SHP77 treated with DMSO at 0.1 percent for 48 hours (cell line): ENCODE measurements around the gene HERC5.
"Not testable (repeated sequence)": the region's sequence is repeated elsewhere in the genome, so short reads cannot be mapped to it uniquely, and the experiment has no call there.

Source experiments
- DNase-seq: peaks from one replicate; lab custom pipeline; 2025; lab: John Stamatoyannopoulos, UW

Gene HERC5

DNA sequence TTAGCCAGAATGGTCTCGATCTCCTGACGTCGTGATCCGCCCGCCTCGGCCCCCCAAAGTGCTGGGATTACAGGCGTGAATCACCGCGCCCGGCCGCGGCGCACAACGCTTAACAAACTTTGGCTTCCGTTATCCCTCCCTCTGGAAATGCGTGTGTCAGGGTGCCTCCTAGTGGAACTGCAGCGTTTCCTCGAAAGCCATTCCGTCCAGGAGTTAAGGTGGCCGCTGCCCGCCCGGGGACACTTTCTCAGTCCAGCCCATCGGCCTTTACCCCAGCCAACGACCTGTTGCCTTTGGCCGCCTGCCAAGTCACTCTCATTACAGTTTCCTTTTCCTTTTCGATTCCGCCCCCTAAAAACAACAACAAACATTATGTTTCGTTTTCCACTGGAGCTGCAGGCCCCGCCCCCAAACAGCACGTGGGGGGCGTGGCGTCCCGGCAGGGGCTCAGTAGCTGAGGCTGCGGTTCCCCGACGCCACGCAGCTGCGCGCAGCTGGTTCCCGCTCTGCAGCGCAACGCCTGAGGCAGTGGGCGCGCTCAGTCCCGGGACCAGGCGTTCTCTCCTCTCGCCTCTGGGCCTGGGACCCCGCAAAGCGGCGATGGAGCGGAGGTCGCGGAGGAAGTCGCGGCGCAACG, at the start of gene HERC5:
Gene HERC5 (plus strand): TSS at position 450 of the 637 bp plus-strand sequence. CDS start 151 bp downstream, at position 601.
- DNase-seq = peak; percentile 25

- no peak for DNase-seq
Observed at GRCh38 chr4:88409206-88409605, 47.7 kb upstream of the HERC5 start.

GRCh38 chr4:88409789-88410188, 47.1 kb upstream of the HERC5 start:
- no peak for DNase-seq

DNA sequence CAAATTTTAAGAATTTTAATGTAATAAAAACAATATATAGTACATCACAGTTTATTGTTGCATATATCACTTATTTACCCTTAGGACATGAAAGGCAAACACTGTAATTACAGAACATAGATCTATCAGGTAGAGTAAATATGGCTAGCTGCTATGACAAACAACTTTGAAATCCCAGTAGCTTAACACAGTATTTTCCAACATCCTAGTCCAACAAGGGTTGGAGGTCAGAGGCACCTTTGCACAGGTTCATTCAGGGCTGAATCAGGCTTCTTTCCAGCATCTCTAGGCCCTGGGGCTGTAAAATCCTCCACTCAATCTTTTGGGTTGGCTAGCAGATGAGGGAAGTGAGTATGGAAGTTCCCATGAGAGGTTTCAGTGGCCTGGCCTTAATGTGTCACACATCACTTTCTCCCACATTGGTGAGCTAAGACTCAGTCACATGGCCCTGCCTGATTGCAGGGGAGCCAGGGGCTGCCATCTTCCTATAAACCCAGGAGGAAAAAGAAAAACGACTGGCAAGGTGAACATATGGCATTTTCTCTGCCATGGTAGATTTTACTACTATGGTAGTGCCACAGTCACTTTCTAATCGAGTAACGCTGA, 45.3 kb upstream of the HERC5 start:
- DNase-seq = no peak

- DNase-seq = no peak
Observed at GRCh38 chr4:88413801-88414200, 43.1 kb upstream of the HERC5 start.

DNA sequence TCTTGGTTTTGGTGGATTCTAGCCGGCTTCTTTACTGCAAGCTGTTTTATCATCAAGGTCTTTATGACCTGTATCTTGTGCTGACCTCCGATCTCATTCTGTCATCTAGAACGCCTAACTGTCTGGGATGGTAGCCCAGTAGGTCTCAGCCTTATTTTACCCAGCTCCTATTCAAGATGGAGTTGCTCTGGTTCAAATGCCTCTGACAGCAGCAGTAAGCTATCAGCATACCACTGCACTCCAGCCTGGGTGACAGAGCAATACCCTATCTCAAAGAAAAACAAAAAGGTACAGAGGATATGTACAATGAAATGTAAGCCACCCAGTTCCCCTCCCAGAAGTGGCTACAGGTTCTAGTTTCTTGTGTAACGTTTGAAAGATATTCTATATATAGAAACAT, 42.2 kb upstream of the HERC5 start:
- no peak for DNase-seq

DNA sequence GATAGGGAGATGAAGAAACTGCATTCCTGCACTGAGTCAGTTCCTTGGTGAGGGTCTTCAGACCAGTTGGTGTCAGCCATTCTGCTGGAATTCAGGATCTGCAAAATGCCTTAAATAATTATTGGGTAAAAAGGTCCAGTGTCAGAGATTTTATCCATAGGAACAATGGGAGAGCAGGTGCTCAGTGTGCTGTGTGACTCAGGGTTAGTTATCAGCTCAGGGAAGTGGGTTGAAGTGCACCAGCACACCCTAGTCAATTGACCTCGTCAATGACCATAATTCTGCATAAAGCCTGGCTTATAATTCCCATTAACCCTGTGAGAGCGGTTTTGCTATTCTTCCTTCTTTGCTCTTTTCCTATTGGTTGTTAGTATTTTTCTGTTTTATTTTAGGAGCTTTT, 40.9 kb upstream of the HERC5 start:
- no peak for DNase-seq

- DNase-seq = no peak
Observed at GRCh38 chr4:88418411-88418810, 38.5 kb upstream of the HERC5 start.

- no peak for DNase-seq
Observed at GRCh38 chr4:88419874-88420273, 37.0 kb upstream of the HERC5 start.

- no peak for DNase-seq
Observed at GRCh38 chr4:88420844-88421243, 36.1 kb upstream of the HERC5 start.

GRCh38 chr4:88422403-88422802, 34.5 kb upstream of the HERC5 start:
- no peak for DNase-seq

DNA sequence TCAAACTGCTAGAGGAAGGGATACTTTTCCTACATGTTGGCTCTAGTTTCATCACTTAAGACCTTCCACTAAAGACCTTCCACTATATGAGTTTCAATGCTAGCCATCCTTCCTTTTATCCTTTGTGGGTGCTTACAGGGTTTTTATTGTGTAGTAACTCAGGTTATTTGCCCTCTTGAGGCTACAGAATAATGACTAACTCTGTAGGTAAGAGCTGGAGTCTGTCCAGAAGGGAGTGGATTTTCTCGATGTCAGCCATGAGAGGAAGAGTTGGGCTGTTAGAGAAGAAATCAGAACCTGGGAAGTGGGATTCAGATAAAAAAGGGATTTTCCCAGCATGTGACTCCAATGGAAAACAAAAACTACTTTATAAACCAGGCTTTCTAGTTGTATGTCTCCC, 27.5 kb upstream of the HERC5 start:
- DNase-seq = no peak

DNA sequence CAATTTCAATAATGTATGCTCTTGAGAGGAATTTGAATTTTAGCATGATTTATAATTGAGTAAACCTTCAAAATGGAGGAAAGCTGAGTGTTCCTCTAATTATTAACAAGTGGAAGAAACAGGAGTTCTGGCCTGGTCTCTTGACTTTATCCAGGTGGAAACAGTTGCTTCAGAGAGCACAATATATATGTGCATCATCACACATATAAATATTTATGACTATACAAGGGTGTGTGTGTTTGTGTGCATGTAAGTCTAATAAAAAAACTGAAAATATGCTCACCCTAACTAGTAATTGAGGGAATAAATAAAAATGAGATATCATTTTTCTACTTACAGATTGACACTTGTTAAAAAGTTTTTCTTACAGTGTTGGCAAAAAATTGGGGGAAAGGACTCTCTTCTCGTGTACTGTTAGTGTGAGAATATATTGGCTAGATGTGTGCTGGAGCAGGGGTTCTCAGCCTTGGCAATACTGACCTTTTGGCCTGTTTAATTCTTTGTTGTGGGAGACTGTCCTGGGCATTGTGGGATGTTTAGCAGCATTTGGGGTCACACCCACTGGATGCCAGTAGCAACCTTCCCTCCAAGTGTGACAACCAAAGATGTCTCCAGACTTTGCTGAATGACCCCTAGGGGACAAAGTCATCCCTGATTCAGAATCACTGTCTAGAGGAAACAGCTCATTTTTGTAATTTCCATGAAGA, 20.8 kb upstream of the HERC5 start:
- no peak for DNase-seq

DNA sequence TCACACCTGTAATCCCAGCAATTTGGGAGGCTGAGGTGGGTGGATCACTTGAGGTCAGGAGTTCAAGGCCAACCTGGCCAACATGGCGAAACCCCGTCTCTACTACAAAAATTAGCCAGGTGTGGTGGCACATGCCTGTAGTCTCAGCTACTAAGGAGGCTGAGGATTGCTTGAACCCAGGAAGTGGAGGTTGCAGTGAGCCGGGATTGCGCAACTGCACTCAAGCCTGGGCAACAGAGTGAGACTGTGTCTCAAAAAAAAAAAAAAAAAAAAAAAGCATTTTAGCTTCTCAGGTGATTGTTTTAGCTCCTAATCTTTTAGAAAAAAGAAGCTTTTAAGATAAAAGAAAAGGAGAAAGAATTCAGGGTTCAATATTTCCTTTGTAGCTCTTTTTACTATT, 19.0 kb upstream of the HERC5 start:
- DNase-seq = not testable (repeated sequence)

DNA sequence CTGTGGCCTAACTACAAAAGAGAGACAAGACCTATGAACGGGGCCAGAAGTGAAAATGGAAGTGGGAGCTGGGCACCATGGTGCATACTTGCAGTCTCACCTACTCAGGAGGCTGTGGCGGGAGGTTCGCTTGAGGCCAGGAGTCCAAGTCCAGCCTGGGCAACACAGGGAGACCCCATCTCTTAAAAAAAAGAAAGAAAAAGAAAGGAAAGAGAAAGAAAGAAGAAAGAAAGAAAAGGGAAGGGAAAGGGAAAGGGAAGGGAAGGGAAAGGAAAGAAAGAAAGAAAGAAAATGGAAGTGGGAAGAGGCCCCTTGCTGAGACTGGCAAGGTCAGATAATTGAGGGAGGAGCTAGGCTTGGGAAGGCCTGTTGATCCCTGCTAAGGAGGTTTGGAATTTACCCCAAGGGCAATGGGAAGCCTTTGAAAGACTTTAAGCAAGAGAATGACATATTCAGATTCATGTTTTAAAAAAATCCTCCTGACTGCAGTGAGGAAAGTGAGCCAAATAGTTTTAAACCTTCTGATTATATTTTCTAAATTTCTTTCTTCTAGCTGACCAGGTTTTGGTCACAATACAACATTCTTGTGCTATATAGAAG, 17.7 kb upstream of the HERC5 start:
- DNase-seq = no peak

- no peak for DNase-seq
Observed at GRCh38 chr4:88440146-88440545, 16.8 kb upstream of the HERC5 start.

GRCh38 chr4:88441696-88442095, 15.2 kb upstream of the HERC5 start:
- DNase-seq = no peak

DNA sequence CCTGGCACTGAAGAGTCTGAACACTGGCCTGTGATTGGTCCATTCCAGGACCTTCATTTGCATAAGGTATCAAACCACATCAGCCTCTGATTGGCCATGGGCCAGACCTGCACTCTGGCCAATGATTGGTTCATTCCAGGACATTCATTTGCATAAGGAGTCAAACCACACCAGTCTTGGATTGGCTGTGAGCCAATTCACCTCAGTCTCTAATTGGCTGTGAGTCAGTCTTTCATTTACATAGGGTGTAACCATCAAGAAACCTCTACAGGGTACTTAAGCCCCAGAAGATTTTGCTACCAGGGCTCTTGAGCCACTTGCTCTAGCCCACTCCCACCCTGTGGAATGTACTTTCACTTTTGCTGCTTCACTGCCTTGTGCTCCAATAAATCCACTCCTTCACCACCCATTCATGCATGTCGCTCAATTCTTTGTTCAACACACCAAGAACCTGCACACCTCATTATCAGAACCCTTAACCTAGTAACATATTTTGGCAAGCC, 14.2 kb upstream of the HERC5 start:
- DNase-seq = no peak

DNA sequence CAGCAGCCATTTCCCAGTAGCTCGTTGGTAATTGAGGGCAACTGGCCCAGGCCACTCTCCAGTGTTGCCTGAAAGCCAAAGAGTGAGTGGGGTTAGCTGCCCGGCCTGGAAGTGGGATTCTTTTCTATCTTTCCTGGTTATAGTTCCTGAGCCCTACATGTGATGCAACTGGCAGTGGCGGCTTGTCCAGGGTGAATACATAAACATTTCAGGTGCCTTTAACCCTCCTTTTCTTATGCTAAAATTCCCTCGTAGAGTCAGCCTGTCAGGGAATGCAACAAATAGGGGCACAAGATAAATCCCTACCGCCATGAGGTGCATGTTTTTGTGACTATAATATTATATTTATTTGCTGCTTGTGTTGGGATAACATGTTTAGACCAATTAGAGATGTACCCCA, 13.4 kb upstream of the HERC5 start:
- no peak for DNase-seq

DNA sequence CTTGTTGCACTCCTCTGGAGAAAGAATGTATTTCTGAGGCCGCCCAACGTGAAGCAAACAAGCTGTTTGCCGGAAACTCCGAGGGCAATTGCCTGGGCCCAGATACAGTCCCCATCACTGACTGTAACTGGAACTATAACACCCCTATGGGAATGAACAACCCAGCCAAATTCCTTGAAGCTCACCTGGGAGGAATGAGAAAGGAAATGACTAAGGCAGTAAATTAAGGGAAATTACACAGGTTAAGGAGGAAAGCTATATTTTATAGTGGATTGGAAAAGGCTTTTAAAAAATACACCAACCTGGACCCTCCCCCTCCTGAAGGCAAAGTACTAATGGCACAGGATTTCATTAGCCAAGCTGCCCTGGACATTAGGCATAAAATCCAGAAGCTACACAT, 11.7 kb upstream of the HERC5 start:
- DNase-seq = no peak

DNA sequence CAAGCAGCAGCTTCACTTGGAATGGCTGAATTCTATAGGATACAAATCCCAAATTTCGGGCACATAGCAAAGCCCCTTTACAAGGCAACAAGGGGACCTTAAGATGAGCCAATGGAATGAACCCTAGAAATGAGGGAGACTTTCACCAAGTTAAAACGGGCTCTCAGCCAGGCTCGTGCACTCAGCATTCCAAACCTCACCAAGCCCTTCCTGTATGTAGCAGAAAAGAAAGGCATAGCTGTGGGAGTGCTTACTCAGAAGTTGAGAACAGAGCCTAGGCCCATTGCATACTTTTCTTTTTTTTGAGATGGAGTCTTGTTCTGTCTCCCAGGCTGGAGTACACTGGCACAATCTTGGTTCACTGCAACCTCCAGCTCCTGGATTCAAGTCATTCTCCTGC, 10.8 kb upstream of the HERC5 start:
- no peak for DNase-seq

DNA sequence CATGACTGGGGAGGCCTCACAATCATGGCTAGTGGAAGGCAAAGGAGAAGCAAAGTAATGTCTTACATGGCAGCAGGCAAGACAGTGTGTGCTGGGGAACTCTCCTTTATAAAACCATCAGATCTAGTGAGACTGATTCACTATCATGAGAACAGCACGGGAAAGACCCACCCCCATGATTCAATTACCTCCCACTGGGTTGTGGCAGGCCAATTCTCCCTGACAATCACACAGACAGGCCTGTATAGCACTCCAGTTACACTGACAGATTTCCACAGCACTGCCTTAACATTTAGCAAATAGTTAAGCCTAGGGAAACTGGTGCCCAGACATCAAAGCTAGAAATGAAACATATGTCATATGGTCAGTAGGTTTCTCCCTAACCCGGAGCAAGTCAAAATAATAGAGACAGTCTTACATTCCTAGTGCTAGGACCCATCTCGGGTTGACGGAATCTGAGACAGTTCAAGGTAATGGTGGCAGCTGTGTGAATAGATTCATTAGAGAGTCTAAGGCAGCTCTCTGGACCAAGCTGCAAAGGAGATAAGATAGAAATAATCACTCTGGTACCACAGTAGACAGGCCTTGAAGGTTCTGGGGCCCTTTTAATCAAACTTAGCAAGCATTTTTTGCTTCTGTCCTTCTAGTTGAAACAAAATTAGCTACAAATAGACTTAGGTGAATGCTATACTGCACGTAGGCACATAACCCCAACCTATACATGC, 9.4 kb upstream of the HERC5 start:
- no peak for DNase-seq
